IMR-90 (cell line): ENCODE results near the gene KRTAP5-5. TPM values are rescaled to one million over a fixed set of nuclear protein-coding genes. Genes with fewer than 3 reads are reported as not detected.

Experiments used
- ATAC-seq: fragments of 200-7000 bp; cut with Tn5 transposase; 2 replicates; pipeline ENCODE4 v1.9.1; 2020; ENCODE audit warnings: low read depth, mild to moderate bottlenecking, moderate library complexity
- BruUV-seq: library from RNA; stranded (reverse); fragments of 400-500 nt; replicated peaks from 2 replicates; lab custom pipeline; 2021; lab: Mats Ljungman, UMichigan
- CTCF ChIA-PET: fragments of 300-600 bp; formaldehyde crosslinking; extraction: SDS; loops from one replicate; lab custom pipeline; 2021; ENCODE audit warnings: antibody characterized with exemption; lab: Yijun Ruan, JAX
- POLR2A ChIA-PET: fragments of 300-600 bp; sonication (Branson Sonifier 250); formaldehyde crosslinking; loops from one replicate; lab custom pipeline; 2022; ENCODE audit warnings: antibody characterized with exemption; ENCODE audit not compliant: unreplicated experiment; lab: Charles Lee
- DNase-seq: peaks from one replicate; pipeline ENCODE4 v3.0.0; 2013
- H2AFZ ChIP-seq: replicated peaks from 2 replicates; pipeline ENCODE3; 2013; ENCODE audit warnings: low read length, mild to moderate bottlenecking; ENCODE audit not compliant: poor library complexity
- H2AK5ac ChIP-seq: 2 replicates; pipeline ENCODE4 v1.6.1; 2013; ENCODE audit warnings: low read depth, low read length, inconsistent platforms
- H2AK9ac ChIP-seq: replicated peaks from 2 replicates; pipeline ENCODE3; 2013; ENCODE audit warnings: mild to moderate bottlenecking, low read depth, low read length, moderate library complexity; ENCODE audit not compliant: poor library complexity
- H2BK120ac ChIP-seq: 2 replicates; pipeline ENCODE4 v1.6.1; 2013; ENCODE audit warnings: low read depth, low read length, inconsistent platforms
- H2BK15ac ChIP-seq: 3 replicates; pipeline ENCODE4 v1.6.1; 2013; ENCODE audit warnings: low read depth, low read length, inconsistent platforms
- H2BK20ac ChIP-seq: 2 replicates; pipeline ENCODE4 v1.6.1; 2013; ENCODE audit warnings: low read depth, mild to moderate bottlenecking, inconsistent platforms, low read length, moderate library complexity
- H2BK5ac ChIP-seq: 2 replicates; pipeline ENCODE4 v1.6.1; 2013; ENCODE audit warnings: mild to moderate bottlenecking, low read depth, low read length, inconsistent platforms; ENCODE audit not compliant: poor library complexity, severe bottlenecking
- H3K14ac ChIP-seq: replicated peaks from 2 replicates; pipeline ENCODE4 v1.6.1; 2013; ENCODE audit warnings: low read depth, low read length, inconsistent platforms
- H3K18ac ChIP-seq: 2 replicates; pipeline ENCODE4 v1.6.1; 2013; ENCODE audit warnings: low read depth, low read length, control low read depth
- H3K23ac ChIP-seq: 2 replicates; pipeline ENCODE4 v1.6.1; 2013; ENCODE audit warnings: low read depth, low read length, inconsistent platforms
- H3K27ac ChIP-seq: 2 replicates; pipeline ENCODE4 v1.5.1; 2013; ENCODE audit warnings: mild to moderate bottlenecking, control low read depth, low read length; ENCODE audit not compliant: insufficient read depth
- H3K27me3 ChIP-seq: 2 replicates; pipeline ENCODE4 v1.6.1; 2013; ENCODE audit warnings: low read length; ENCODE audit not compliant: control insufficient read depth, insufficient read depth
- H3K36me3 ChIP-seq: 2 replicates; pipeline ENCODE4 v1.6.1; 2013; ENCODE audit warnings: low read length, mixed read lengths; ENCODE audit not compliant: control insufficient read depth, insufficient read depth
- H3K4ac ChIP-seq: 2 replicates; pipeline ENCODE4 v1.6.1; 2013; ENCODE audit warnings: low read depth, low read length, inconsistent platforms
- H3K4me1 ChIP-seq: 2 replicates; pipeline ENCODE4 v1.6.1; 2013; ENCODE audit warnings: low read length, mixed read lengths; ENCODE audit not compliant: control insufficient read depth, insufficient read depth
- H3K4me2 ChIP-seq: 2 replicates; pipeline ENCODE4 v1.6.1; 2013; ENCODE audit warnings: low read depth, mild to moderate bottlenecking, control low read depth, low read length, moderate library complexity
- H3K4me3 ChIP-seq: 2 replicates; pipeline ENCODE4 v1.5.1; 2013; ENCODE audit warnings: low read depth, mild to moderate bottlenecking, control low read depth, low read length, moderate library complexity; ENCODE audit not compliant: insufficient read depth
- H3K56ac ChIP-seq: 2 replicates; pipeline ENCODE4 v1.6.1; 2013; ENCODE audit warnings: low read length, inconsistent platforms; ENCODE audit not compliant: insufficient read depth; ENCODE audit errors: extremely low read depth
- H3K79me1 ChIP-seq, 2 experiments: 2 replicates each; pipeline ENCODE4 v1.6.1; 2013; ENCODE audit warnings: low read length in 2 of 2, inconsistent platforms in 1 of 2, low read depth in 1 of 2
- H3K9ac ChIP-seq: 2 replicates; pipeline ENCODE4 v1.6.1; 2013; ENCODE audit warnings: low read depth, low read length, control low read depth
- H3K9me1 ChIP-seq: 2 replicates; pipeline ENCODE4 v1.6.1; 2013; ENCODE audit warnings: low read length, inconsistent platforms; ENCODE audit not compliant: insufficient read depth
- H3K9me3 ChIP-seq: 2 replicates; pipeline ENCODE4 v1.6.1; 2013; ENCODE audit warnings: low read length; ENCODE audit not compliant: control insufficient read depth, insufficient read depth
- H4K20me1 ChIP-seq: 2 replicates; pipeline ENCODE4 v1.6.1; 2013; ENCODE audit warnings: low read length, inconsistent platforms; ENCODE audit not compliant: insufficient read depth
- H4K5ac ChIP-seq: 2 replicates; pipeline ENCODE4 v1.6.1; 2013; ENCODE audit warnings: mild to moderate bottlenecking, low read depth, low read length, control low read depth
- H4K8ac ChIP-seq, 2 experiments: 2 replicates each; pipeline ENCODE4 v1.6.1; 2013; ENCODE audit warnings: low read depth in 2 of 2, low read length in 2 of 2, control low read depth in 1 of 2, inconsistent platforms in 1 of 2
- H4K91ac ChIP-seq: 2 replicates; pipeline ENCODE4 v1.6.1; 2013; ENCODE audit warnings: low read depth, low read length, inconsistent platforms; ENCODE audit not compliant: insufficient read depth
- BHLHE40 ChIP-seq: fragments of 150-350 bp; IDR thresholded peaks from 2 replicates; pipeline ENCODE4 v1.6.1; 2016; ENCODE audit warnings: mild to moderate bottlenecking, low read depth, low read length
- CEBPB ChIP-seq: IDR thresholded peaks from 2 replicates; pipeline ENCODE4 v1.6.1; 2012; ENCODE audit warnings: low read depth, low read length, improper control_type of control experiment
- CHD1 ChIP-seq: IDR thresholded peaks from 2 replicates; pipeline ENCODE4 v1.6.1; 2012; ENCODE audit warnings: low read depth, low read length, improper control_type of control experiment
- FOS ChIP-seq: fragments of 150-350 bp; IDR thresholded peaks from 2 replicates; pipeline ENCODE4 v1.6.1; 2016; ENCODE audit warnings: low read depth, low read length
- MAZ ChIP-seq: IDR thresholded peaks from 2 replicates; pipeline ENCODE4 v1.6.1; 2012; ENCODE audit warnings: low read depth, mild to moderate bottlenecking, low read length, improper control_type of control experiment, moderate library complexity, borderline replicate concordance
- MXI1 ChIP-seq: IDR thresholded peaks from 2 replicates; pipeline ENCODE4 v1.6.1; 2012; ENCODE audit warnings: low read depth, mild to moderate bottlenecking, low read length, moderate library complexity, borderline replicate concordance
- NFE2L2 ChIP-seq: fragments of 150-350 bp; IDR thresholded peaks from 2 replicates; pipeline ENCODE4 v1.6.1; 2016; ENCODE audit warnings: low read depth, mild to moderate bottlenecking, low read length
- POLR2A ChIP-seq: IDR thresholded peaks from 2 replicates; pipeline ENCODE4 v1.6.1; 2012; ENCODE audit warnings: mild to moderate bottlenecking, low read depth, low read length
- RAD21 ChIP-seq: IDR thresholded peaks from 2 replicates; pipeline ENCODE4 v1.6.1; 2012; ENCODE audit warnings: low read length, improper control_type of control experiment
- RCOR1 ChIP-seq: IDR thresholded peaks from 2 replicates; pipeline ENCODE4 v1.6.1; 2012; ENCODE audit warnings: mild to moderate bottlenecking, low read length, improper control_type of control experiment; ENCODE audit not compliant: insufficient replicate concordance
- RFX5 ChIP-seq: IDR thresholded peaks from 2 replicates; pipeline ENCODE4 v1.8.0; 2012; ENCODE audit warnings: low read depth, mild to moderate bottlenecking, low read length, moderate library complexity
- SMC3 ChIP-seq: fragments of 150-350 bp; IDR thresholded peaks from 2 replicates; pipeline ENCODE4 v1.6.1; 2016; ENCODE audit warnings: low read depth, mild to moderate bottlenecking, antibody characterized with exemption, low read length, moderate library complexity
- WGBS, 2 experiments: methylation state at CpG; one replicate each; pipeline versions ENCODE4 v1.1.5 to v1.1.7; 2013; ENCODE audit warnings: missing lambda C conversion rate in 2 of 2; ENCODE audit not compliant: insufficient read length in 1 of 2; ENCODE audit errors: extremely low coverage in 2 of 2; 5-methylcytosine and 5-hydroxymethylcytosine counted together
- dilution Hi-C: fragments of 300-500 bp; cut with HindIII; formaldehyde crosslinking; loops from one replicate; pipeline ENCODE4 v1.14.3; 2018; ENCODE audit warnings: low sequenced_read_pairs; ENCODE audit not compliant: unreplicated experiment
- in situ Hi-C: fragments of 300-500 bp; cut with MboI; formaldehyde crosslinking; loops from 3 replicates; pipeline ENCODE4 v1.14.3; 2019; ENCODE audit warnings: low sequenced_read_pairs, inconsistent platforms, mixed read lengths
- intact Hi-C: fragments of 100-400 bp; cut with micrococcal nuclease; formaldehyde crosslinking; loops from 2 replicates; pipeline ENCODE4 v1.10.0; 2022
- polyA plus RNA-seq, 3 experiments: library from polyadenylated mRNA; depleted of rRNA; stranded (reverse); fragments of >200 nt; gene quantifications; 2 replicates each; pipeline ENCODE4 v1.2.3, GENCODE V29; 2012; ENCODE audit warnings: low replicate concordance in 1 of 3
- total RNA-seq: library from RNA; depleted of rRNA; stranded (reverse); fragments of >200 nt; gene quantifications from 2 replicates; pipeline ENCODE4 v1.2.3, GENCODE V29; 2012
- TF ChIP-seq, protein P1 (sequence below): fragments of 150-350 bp; IDR thresholded peaks from 2 replicates; pipeline ENCODE4 v1.6.1; 2017; ENCODE audit warnings: mild to moderate bottlenecking, antibody characterized with exemption, low read length, low read depth
- TF ChIP-seq, protein P2 (sequence below): conservative IDR thresholded peaks from 2 replicates; pipeline ENCODE4 v1.5.1; 2012; ENCODE audit warnings: mild to moderate bottlenecking, low read depth, low read length, improper control_type of control experiment
- TF ChIP-seq, protein P3 (sequence below): fragments of 150-350 bp; IDR thresholded peaks from 2 replicates; pipeline ENCODE4 v1.6.1; 2016; ENCODE audit warnings: low read depth, mild to moderate bottlenecking, low read length, moderate library complexity, borderline replicate concordance

Gene KRTAP5-5
- total and polyA plus RNA-seq, 2 of the 4 experiments (the other 2 are of a cell fraction) = not detected

DNA sequence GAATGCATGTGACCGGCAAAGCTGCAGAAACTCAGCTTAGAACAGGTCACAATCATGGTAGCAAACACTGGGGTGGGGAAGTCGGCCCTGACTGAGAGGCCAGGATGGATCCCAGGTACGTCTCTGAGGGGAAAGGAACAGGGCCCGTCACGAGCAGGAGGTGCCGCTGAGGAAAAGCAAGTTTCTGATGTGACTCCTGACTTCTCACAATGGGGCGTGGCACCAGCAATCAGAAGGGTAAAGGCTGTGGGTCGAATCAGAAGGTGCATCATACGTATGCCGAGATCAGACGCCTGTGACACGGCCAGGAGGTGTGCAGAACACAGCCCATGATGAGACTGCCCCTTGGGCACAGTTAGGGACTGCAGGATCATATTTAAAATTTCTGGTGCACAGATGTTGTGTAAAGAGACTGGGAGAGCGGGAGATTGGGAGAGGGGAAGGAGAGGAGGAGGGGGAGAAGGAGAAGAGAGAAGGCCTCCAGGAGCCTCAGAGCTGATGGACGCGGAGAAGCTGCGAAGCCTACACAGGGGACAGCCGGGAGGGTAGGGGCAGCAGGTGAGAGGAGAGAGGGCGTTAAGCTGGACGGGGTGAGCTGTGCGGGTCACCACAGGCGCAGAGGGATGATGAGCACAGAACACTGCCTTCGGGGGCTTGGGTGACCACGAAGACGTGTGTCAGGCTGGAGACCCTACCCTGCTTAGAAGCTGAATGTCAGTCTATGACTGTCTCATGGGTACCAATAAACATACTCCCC is 30.7 kb downstream of the KRTAP5-5 start:
- H3K56ac ChIP-seq = no peak overlapping the region
- no peak overlapping the region for H2AFZ ChIP-seq
- H4K5ac ChIP-seq = no peak overlapping the region
- H2BK5ac ChIP-seq = no peak overlapping the region
- dilution Hi-C loops = no loop called here
- no peaks in the 10 kb centered on the region for H3K9me3 ChIP-seq
- no peak overlapping the region for H3K4me3 ChIP-seq
- no peaks in the 10 kb centered on the region; the same call in 1 of the 2 replicates for H3K4me1 ChIP-seq
- H3K4me2 ChIP-seq = no peak overlapping the region
- no TSS peak for BruUV-seq
- H3K4ac ChIP-seq = no peak overlapping the region
- POLR2A ChIA-PET = no interaction called here
- no peak overlapping the region for H4K8ac ChIP-seq
- no peaks in the 10 kb centered on the region for H3K9me1 ChIP-seq
- H4K91ac ChIP-seq = no peak overlapping the region
- H3K23ac ChIP-seq = no peak overlapping the region
- H4K20me1 ChIP-seq = no peaks in the 10 kb centered on the region
- H2AK9ac ChIP-seq = no peak overlapping the region
- CTCF ChIA-PET = no interaction called here
- DNase-seq (no peak), ATAC-seq (no peak)
- no peak overlapping the region for H3K9ac ChIP-seq
- H3K79me1 ChIP-seq = no peaks in the 10 kb centered on the region
- H2BK120ac ChIP-seq = no peak overlapping the region
- H2AK5ac ChIP-seq = no peak overlapping the region
- no peak overlapping the region for H2BK15ac ChIP-seq
- no peak overlapping the region for H2BK20ac ChIP-seq
- WGBS, 2 experiments = 65% methylated on average over 21 of the region's 24 CpGs; no CpG with 5 or more reads in 1 of the 2 experiments
- no peak overlapping the region for H3K18ac ChIP-seq
- TF ChIP-seq, protein P1, sequence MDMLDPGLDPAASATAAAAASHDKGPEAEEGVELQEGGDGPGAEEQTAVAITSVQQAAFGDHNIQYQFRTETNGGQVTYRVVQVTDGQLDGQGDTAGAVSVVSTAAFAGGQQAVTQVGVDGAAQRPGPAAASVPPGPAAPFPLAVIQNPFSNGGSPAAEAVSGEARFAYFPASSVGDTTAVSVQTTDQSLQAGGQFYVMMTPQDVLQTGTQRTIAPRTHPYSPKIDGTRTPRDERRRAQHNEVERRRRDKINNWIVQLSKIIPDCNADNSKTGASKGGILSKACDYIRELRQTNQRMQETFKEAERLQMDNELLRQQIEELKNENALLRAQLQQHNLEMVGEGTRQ = no peak
- TF ChIP-seq RFX5 (no peak), MXI1 (no peak), NFE2L2 (no peak), SMC3 (no peak), POLR2A (no peak), RAD21 (no peak), MAZ (no peak), RCOR1 (no peak), CEBPB (no peak), FOS (no peak), CHD1 (no peak), BHLHE40 (no peak)
- TF ChIP-seq, protein P2, sequence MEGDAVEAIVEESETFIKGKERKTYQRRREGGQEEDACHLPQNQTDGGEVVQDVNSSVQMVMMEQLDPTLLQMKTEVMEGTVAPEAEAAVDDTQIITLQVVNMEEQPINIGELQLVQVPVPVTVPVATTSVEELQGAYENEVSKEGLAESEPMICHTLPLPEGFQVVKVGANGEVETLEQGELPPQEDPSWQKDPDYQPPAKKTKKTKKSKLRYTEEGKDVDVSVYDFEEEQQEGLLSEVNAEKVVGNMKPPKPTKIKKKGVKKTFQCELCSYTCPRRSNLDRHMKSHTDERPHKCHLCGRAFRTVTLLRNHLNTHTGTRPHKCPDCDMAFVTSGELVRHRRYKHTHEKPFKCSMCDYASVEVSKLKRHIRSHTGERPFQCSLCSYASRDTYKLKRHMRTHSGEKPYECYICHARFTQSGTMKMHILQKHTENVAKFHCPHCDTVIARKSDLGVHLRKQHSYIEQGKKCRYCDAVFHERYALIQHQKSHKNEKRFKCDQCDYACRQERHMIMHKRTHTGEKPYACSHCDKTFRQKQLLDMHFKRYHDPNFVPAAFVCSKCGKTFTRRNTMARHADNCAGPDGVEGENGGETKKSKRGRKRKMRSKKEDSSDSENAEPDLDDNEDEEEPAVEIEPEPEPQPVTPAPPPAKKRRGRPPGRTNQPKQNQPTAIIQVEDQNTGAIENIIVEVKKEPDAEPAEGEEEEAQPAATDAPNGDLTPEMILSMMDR = no peak
- TF ChIP-seq, protein P3, sequence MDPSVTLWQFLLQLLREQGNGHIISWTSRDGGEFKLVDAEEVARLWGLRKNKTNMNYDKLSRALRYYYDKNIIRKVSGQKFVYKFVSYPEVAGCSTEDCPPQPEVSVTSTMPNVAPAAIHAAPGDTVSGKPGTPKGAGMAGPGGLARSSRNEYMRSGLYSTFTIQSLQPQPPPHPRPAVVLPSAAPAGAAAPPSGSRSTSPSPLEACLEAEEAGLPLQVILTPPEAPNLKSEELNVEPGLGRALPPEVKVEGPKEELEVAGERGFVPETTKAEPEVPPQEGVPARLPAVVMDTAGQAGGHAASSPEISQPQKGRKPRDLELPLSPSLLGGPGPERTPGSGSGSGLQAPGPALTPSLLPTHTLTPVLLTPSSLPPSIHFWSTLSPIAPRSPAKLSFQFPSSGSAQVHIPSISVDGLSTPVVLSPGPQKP = no peak
- H3K27ac ChIP-seq = no peak overlapping the region
- no peaks in the 10 kb centered on the region for H3K36me3 ChIP-seq
- no peak overlapping the region for H3K14ac ChIP-seq
- peaks cover 29% of the 10 kb centered on the region for H3K27me3 ChIP-seq
- in situ Hi-C loops = no loop called here
- intact Hi-C loops = no loop called here
